ENCODE measurements around the gene SLC25A11. TPM values are rescaled to one million over a fixed set of nuclear protein-coding genes. Genes with fewer than 3 reads are reported as not detected.

Gene SLC25A11
- total and polyA plus RNA-seq, 2 donors (not counting 1 experiment from before 2014, with no cell fraction given): 32.3 to 44.4 TPM

- Histone ChIP-seq H3K79me2 (ENCODE audit: control insufficient read depth, insufficient read depth, low read length) (peaks cover 32% of the 10 kb centered on the region), H3K27ac (ENCODE audit: low read length in 2 of 2) (peak within 1 kb of the TSS; percentile 55 to 93), H3K9ac (ENCODE audit: low read length) (peak within 1 kb of the TSS; percentile 97), H3K4me3 (ENCODE audit: control extremely low read depth in 1 of 5, extremely low read depth in 1 of 5, insufficient read depth in 1 of 5, low read depth in 2 of 5, low read length in 4 of 5) (peak within 1 kb of the TSS; percentile 21 to 99 (median 96)), H3K4me2 (replicated peaks; ENCODE audit: low read depth, low read length, poor library complexity, severe bottlenecking) (peak within 1 kb of the TSS; percentile 98), H3K4me1 (ENCODE audit: control insufficient read depth in 2 of 2, insufficient read depth in 2 of 2, low read length in 2 of 2) (peaks cover 18 to 26% of the 10 kb centered on the region in 2 donors), H4K20me1 (ENCODE audit: control insufficient read depth, insufficient read depth, low read length, poor library complexity, severe bottlenecking) (peaks cover 24% of the 10 kb centered on the region), H3K27me3 (replicated peaks in 1 of 4; ENCODE audit: control extremely low read depth in 1 of 4, control insufficient read depth in 3 of 4, insufficient read depth in 4 of 4, low read length in 3 of 4) (no peaks in the 10 kb centered on the region), H3K36me3 (replicated peaks in 1 of 2; ENCODE audit: control extremely low read depth in 1 of 2, control insufficient read depth in 1 of 2, extremely low read depth in 1 of 2, insufficient read depth in 2 of 2, low read length in 1 of 2) (peaks cover 0 to 11% of the 10 kb centered on the region in 2 experiments), H2AFZ (ENCODE audit: insufficient read depth, low read depth, low read length, poor library complexity, severe bottlenecking) (peak within 1 kb of the TSS; percentile 97), H3K9me3 (ENCODE audit: control extremely low read depth in 1 of 3, control insufficient read depth in 2 of 3, insufficient read depth in 1 of 3, low read length in 2 of 3) (no peaks in the 10 kb centered on the region)
- Mint-ChIP-seq H3K4me3 (peak within 1 kb of the TSS; percentile 85), H3K4me1 (peaks cover 28% of the 10 kb centered on the region), H3K9me3 (ENCODE audit: insufficient read depth) (no peaks in the 10 kb centered on the region), H3K27me3 (no peaks in the 10 kb centered on the region), H3K27ac (peak within 1 kb of the TSS; percentile 90)
- WGBS (ENCODE audit: insufficient coverage): 65% methylated on average over 4 of the region's 7 CpGs
- TF ChIP-seq CTCF (IDR thresholded peaks at IDR 0.05) (no peak), EZH2 (IDR thresholded peaks at IDR 0.05; ENCODE audit: borderline replicate concordance, insufficient read depth, low read depth, low read length, poor library complexity, severe bottlenecking) (no peak)
- ChIA-PET CTCF (interaction anchor here (1.0 to 3.0 kb wide), 4 partner anchors 12 to 42 kb away, joined by 3 to 16 read pairs (median 4); partner anchors contain the start of gene SPAG7), POLR2A (interaction anchor here (0.7 to 4.9 kb wide), 3 partner anchors 11 to 16 kb away, joined by 3 to 81 read pairs (median 38); partner anchors contain the start of genes RNF167, SLC25A11 and SPAG7)
- DNase-seq: no peak
- no peak for ATAC-seq (ENCODE audit: low read depth)
- intact Hi-C loops (cut with micrococcal nuclease): no loop called here
These were observed 10.9 kb upstream of the SLC25A11 start, which contains the start of gene ENO3 for GRCh38 chr17:4950746-4951204. Gene ENO3, plus strand, starts transcription at chr17:4951119. Its CDS starts 711 bp downstream, at chr17:4951830.

Data from B cell (primary cell).